Measurements from ENCODE around the gene CHIC2. TPM values are rescaled to one million over a fixed set of nuclear protein-coding genes. Genes with fewer than 3 reads are reported as not detected.

The CHIC2 gene
- total and polyA plus RNA-seq, 2 of the 8 experiments (the other 6 are each of a cell fraction or from before 2014, with no cell fraction given) = 4.5 to 10.9 TPM

DNA sequence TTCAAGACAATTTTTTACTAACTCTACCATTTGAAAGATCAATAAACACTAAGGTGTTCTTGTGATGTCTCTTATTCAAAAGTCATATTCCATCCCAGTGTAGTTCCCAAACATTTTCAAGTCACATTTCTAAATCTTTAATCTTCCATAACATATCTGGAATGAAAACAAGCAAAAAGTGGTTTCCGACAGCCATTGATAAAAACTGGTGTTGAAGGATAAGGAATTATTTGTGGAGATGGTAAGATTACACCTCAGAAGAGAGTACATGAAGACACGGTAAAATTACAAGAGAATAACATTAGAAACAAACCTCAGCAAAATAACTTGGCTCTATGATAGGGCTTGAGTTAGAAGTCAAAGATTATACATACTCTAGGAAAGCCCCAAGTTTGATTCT is 4.3 kb downstream of the CHIC2 start:
- H3K79me1 ChIP-seq (ENCODE audit: low read depth, low read length) = no peaks in the 10 kb centered on the region; the same call in 1 of the 2 replicates
- no peak overlapping the region for H4K5ac ChIP-seq (ENCODE audit: insufficient read length, low read depth, low read length)
- H4K20me1 ChIP-seq (replicated peaks in 1 of 2; ENCODE audit: control insufficient read depth in 1 of 2, insufficient read depth in 2 of 2, low read length in 2 of 2) = no peaks in the 10 kb centered on the region
- H3K56ac ChIP-seq (replicated peaks; ENCODE audit: insufficient read length, low read depth, low read length) = no peak overlapping the region
- no peak overlapping the region for H2AK5ac ChIP-seq (ENCODE audit: low read depth, low read length)
- WGBS, 2 experiments (ENCODE audit: extremely low coverage in 1 of 2, insufficient coverage in 1 of 2, insufficient read length in 1 of 2, insufficient replicate concordance in 2 of 2, low coverage in 1 of 2, low lambda C conversion rate in 2 of 2, missing lambda C conversion rate in 1 of 2) = 90% methylated on average over 2 of the region's 2 CpGs; no CpG with 5 or more reads in 1 of the 2 experiments
- H3K9me3 ChIP-seq (ENCODE audit: insufficient read depth in 2 of 2, low read depth in 1 of 2, low read length in 1 of 2) = no peaks in the 10 kb centered on the region
- no peak overlapping the region for H2BK5ac ChIP-seq (ENCODE audit: low read depth, low read length)
- H3K79me2 ChIP-seq (ENCODE audit: control insufficient read depth in 1 of 2, insufficient read depth in 2 of 2, low read length in 2 of 2) = peaks cover 0 to 82% of the 10 kb centered on the region in 2 experiments; a peak in 3 of 4 replicates
- H2BK12ac ChIP-seq (ENCODE audit: low read depth, low read length) = no peak overlapping the region
- H2BK20ac ChIP-seq (ENCODE audit: low read length) = no peak overlapping the region
- no peak overlapping the region for H3K27ac ChIP-seq (ENCODE audit: low read depth, low read length)
- no peak overlapping the region for H2BK15ac ChIP-seq (ENCODE audit: low read length)
- no peak overlapping the region for H3K4me2 ChIP-seq (ENCODE audit: insufficient read depth in 1 of 2, low read depth in 2 of 2, low read length in 2 of 2)
- no peak for DNase-seq (ENCODE audit: low read depth in 1 of 2, low spot score in 2 of 2)
- peaks cover 0 to 12% (median 3%) of the 10 kb centered on the region in 4 experiments; a peak in 2 of 7 replicates for H3K4me1 ChIP-seq (replicated peaks in 1 of 4; ENCODE audit: control insufficient read depth in 3 of 4, insufficient read depth in 4 of 4, low read length in 3 of 4)
- no peaks in the 10 kb centered on the region for H3K36me3 ChIP-seq (ENCODE audit: control insufficient read depth in 2 of 4, insufficient read depth in 4 of 4, low read length in 3 of 4)
- no peak overlapping the region for H3K23ac ChIP-seq (ENCODE audit: insufficient read length)
- TF ChIP-seq SP2 (IDR thresholded peaks at IDR 0.05; ENCODE audit: low read length) (no peak), BRCA1 (IDR thresholded peaks at IDR 0.05; ENCODE audit: low read depth, low read length) (no peak), CBX8 (IDR thresholded peaks at IDR 0.05; ENCODE audit: borderline replicate concordance, low read depth, low read length) (no peak), YY1 (IDR thresholded peaks at IDR 0.05; ENCODE audit: low read depth, low read length) (no peak), FOSL1 (IDR thresholded peaks at IDR 0.05; ENCODE audit: insufficient read depth, low read depth, low read length) (no peak), CTBP2 (IDR thresholded peaks at IDR 0.05; ENCODE audit: borderline replicate concordance, insufficient read depth, insufficient read length, low read length) (no peak), BACH1 (IDR thresholded peaks at IDR 0.05; ENCODE audit: low read length) (no peak), TCF12 (IDR thresholded peaks at IDR 0.05; ENCODE audit: low read depth, low read length) (no peak), SUZ12 (IDR thresholded peaks at IDR 0.05; ENCODE audit: low read length) (no peak)
- no peak overlapping the region for H3K4ac ChIP-seq (replicated peaks; ENCODE audit: insufficient read length, low read depth, low read length)
- H4K8ac ChIP-seq (ENCODE audit: extremely low read depth, insufficient read depth, low read length) = no peak overlapping the region
- no peak overlapping the region for H3K9ac ChIP-seq (replicated peaks in 1 of 4; ENCODE audit: extremely low read depth in 1 of 4, low read depth in 3 of 4, low read length in 3 of 4)
- FAIRE-seq = no peak
- no peak overlapping the region for H3K18ac ChIP-seq (ENCODE audit: extremely low read depth, low read length)
- H3K4me3 ChIP-seq (ENCODE audit: extremely low read depth in 1 of 4, insufficient read depth in 2 of 4, low read depth in 3 of 4, low read length in 4 of 4) = no peak overlapping the region
- H3K23me2 ChIP-seq (ENCODE audit: low read depth, low read length) = peaks cover 3% of the 10 kb centered on the region
- H2AFZ ChIP-seq (ENCODE audit: low read length) = no peak overlapping the region
- ChIA-PET POLR2A (ENCODE audit: partially characterized antibody) (no interaction called here), CTCF (ENCODE audit: partially characterized antibody) (interaction anchor here (0.6 kb wide), 1 partner anchor 114 kb away, joined by 3 read pairs; no protein-coding TSS in a partner anchor)
- H4K91ac ChIP-seq (replicated peaks; ENCODE audit: insufficient read length, low read length) = no peak overlapping the region
- no peaks in the 10 kb centered on the region for H3K27me3 ChIP-seq (replicated peaks in 1 of 4; ENCODE audit: control insufficient read depth in 3 of 4, extremely low read depth in 1 of 4, insufficient read depth in 3 of 4, low read length in 3 of 4)
- H3K14ac ChIP-seq (ENCODE audit: insufficient read length) = no peak overlapping the region
- H2BK120ac ChIP-seq (replicated peaks; ENCODE audit: low read depth, low read length) = no peak overlapping the region

Measured in H1 (cell line).